GM12801 (cell line): Measurements from ENCODE around the gene TGFB2.

Experiments used
- CTCF ChIP-seq: IDR thresholded peaks from one replicate; pipeline ENCODE4 v1.5.1; 2011; ENCODE audit warnings: control low read depth; ENCODE audit not compliant: insufficient read length; ENCODE audit errors: extremely low read depth

TGFB2 gene

DNA sequence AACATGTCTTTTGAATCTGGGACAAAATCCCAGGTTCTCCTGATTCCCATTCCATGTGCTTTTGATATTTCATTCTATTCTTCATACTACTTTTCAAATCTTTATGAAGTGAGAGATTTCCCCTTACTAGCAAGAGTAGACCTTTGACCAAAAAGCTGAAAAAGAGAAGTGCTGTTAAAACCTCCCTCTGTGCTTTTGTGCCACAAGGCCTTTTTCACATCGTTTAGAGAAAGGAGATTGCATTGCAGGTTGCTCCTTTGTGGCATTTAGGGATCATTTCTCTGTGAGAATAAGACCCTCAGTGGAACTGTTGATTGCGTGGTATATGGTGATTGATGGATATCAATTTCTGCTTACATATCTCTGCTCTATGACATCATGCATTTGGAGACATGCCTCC is 148.8 kb downstream of the TGFB2 start:
- TF ChIP-seq CTCF: no peak
